Neural progenitor cell (in vitro differentiated cells): ENCODE results near the gene TSC22D2. TPM values are rescaled to one million over a fixed set of nuclear protein-coding genes. Genes with fewer than 3 reads are reported as not detected.
A peak's percentile ranks its signal among the peaks of the same experiment; 100 is the strongest.

Source experiments
- DNase-seq: peaks from one replicate; pipeline ENCODE4 v3.0.0-alpha.2; 2016; ENCODE audit warnings: low spot score
- H2AFZ ChIP-seq: fragments of 200-600 bp; sonication (generic); replicated peaks from 2 replicates; pipeline ENCODE4 v1.6.1; 2016; ENCODE audit warnings: antibody characterized with exemption
- H3F3A ChIP-seq: fragments of 200-600 bp; sonication (generic); 2 replicates; pipeline ENCODE4 v1.6.1; 2016; ENCODE audit warnings: antibody characterized with exemption, low read depth
- H3K27ac ChIP-seq: fragments of 200-600 bp; sonication (generic); 2 replicates; pipeline ENCODE4 v1.5.1; 2016; ENCODE audit warnings: mild to moderate bottlenecking
- H3K27me3 ChIP-seq: fragments of 200-600 bp; sonication (generic); 2 replicates; pipeline ENCODE4 v1.6.1; 2016; ENCODE audit warnings: mild to moderate bottlenecking, moderate library complexity
- H3K36me3 ChIP-seq: fragments of 200-600 bp; sonication (generic); 2 replicates; pipeline ENCODE4 v1.5.1; 2016
- H3K4me1 ChIP-seq: fragments of 200-600 bp; sonication (generic); 2 replicates; pipeline ENCODE4 v1.6.1; 2016; ENCODE audit warnings: mixed run types
- H3K4me2 ChIP-seq: fragments of 200-600 bp; sonication (generic); 2 replicates; pipeline ENCODE4 v1.6.1; 2016
- H3K4me3 ChIP-seq: fragments of 200-600 bp; sonication (generic); 2 replicates; pipeline ENCODE4 v1.5.1; 2016
- H3K79me2 ChIP-seq: fragments of 200-600 bp; sonication (generic); 2 replicates; pipeline ENCODE4 v1.6.1; 2016; ENCODE audit warnings: low read depth
- H3K9ac ChIP-seq: fragments of 200-600 bp; sonication (generic); 2 replicates; pipeline ENCODE4 v1.6.1; 2016
- H3K9me3 ChIP-seq: fragments of 200-600 bp; sonication (generic); 2 replicates; pipeline ENCODE4 v1.5.1; 2016; ENCODE audit warnings: low read depth
- H4K20me1 ChIP-seq: fragments of 200-600 bp; sonication (generic); 2 replicates; pipeline ENCODE4 v1.6.1; 2016; ENCODE audit warnings: low read depth
- H3K27ac Mint-ChIP-seq: 3 replicates; pipeline ENCODE4 v1.8.0; 2021; ENCODE audit warnings: mixed read lengths
- H3K27me3 Mint-ChIP-seq: 2 replicates; pipeline ENCODE4 v1.8.0; 2022; ENCODE audit warnings: low read depth, mild to moderate bottlenecking, inconsistent platforms, moderate library complexity, mixed read lengths; ENCODE audit not compliant: insufficient read depth
- H3K36me3 Mint-ChIP-seq: 3 replicates; pipeline ENCODE4 v1.8.0; 2021; ENCODE audit warnings: mixed read lengths
- H3K4me1 Mint-ChIP-seq: 3 replicates; pipeline ENCODE4 v1.8.0; 2021; ENCODE audit warnings: mixed read lengths
- H3K4me3 Mint-ChIP-seq: 3 replicates; pipeline ENCODE4 v1.8.0; 2021; ENCODE audit warnings: mild to moderate bottlenecking, moderate library complexity, mixed read lengths
- H3K9me3 Mint-ChIP-seq: 3 replicates; pipeline ENCODE4 v1.8.0; 2020; ENCODE audit warnings: mixed read lengths
- EZH2 ChIP-seq: fragments of 200-600 bp; sonication (generic); IDR thresholded peaks from 2 replicates; pipeline ENCODE4 v1.6.1; 2017; ENCODE audit warnings: antibody characterized with exemption, mild to moderate bottlenecking, moderate library complexity
- EZH2phosphoT487 ChIP-seq: fragments of 200-600 bp; sonication (generic); IDR thresholded peaks from 2 replicates; pipeline ENCODE4 v1.6.1; 2017; ENCODE audit warnings: antibody characterized with exemption
- total RNA-seq: library from RNA; depleted of rRNA; stranded (reverse); fragments of >200 nt; gene quantifications from 2 replicates; pipeline ENCODE4 v1.2.3, GENCODE V29; 2015; ENCODE audit warnings: low replicate concordance
- TF ChIP-seq, protein P1 (sequence below): fragments of 200-600 bp; sonication (generic); IDR thresholded peaks from 2 replicates; pipeline ENCODE4 v1.5.1; 2017; ENCODE audit warnings: antibody characterized with exemption, mild to moderate bottlenecking

Gene TSC22D2
- total RNA-seq, 1 donor from 2014 or later: 18.7 TPM

DNA sequence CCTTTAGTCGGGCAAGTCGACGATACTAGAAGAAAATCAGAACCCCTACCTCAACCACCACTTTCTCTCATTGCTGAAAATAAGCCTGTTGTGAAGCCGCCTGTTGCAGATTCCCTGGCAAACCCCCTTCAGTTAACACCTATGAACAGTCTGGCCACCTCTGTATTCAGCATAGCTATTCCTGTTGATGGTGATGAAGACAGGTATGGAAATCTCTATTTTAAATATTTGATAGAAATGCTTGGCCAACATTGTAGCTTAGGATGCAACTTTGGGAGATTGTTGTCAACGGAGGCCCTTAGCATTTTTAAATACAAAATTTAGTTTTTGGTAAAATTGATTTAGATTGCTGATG, 3.0 kb downstream of the TSC22D2 start:
- Histone ChIP-seq H3K79me2 (peaks cover 72% of the 10 kb centered on the region), H4K20me1 (peaks cover 71% of the 10 kb centered on the region), H3F3A (peaks cover 24% of the 10 kb centered on the region), H3K4me2 (peak overlapping the region; percentile 97), H3K36me3 (no peaks in the 10 kb centered on the region), H3K9ac (no peak overlapping the region), H3K27ac (no peak overlapping the region), H3K4me1 (peaks cover 44% of the 10 kb centered on the region), H3K27me3 (no peaks in the 10 kb centered on the region), H2AFZ (no peak overlapping the region), H3K4me3 (peak overlapping the region; percentile 80), H3K9me3 (no peaks in the 10 kb centered on the region)
- Mint-ChIP-seq H3K4me1 (peaks cover 47% of the 10 kb centered on the region), H3K36me3 (peaks cover 11% of the 10 kb centered on the region), H3K4me3 (peak overlapping the region; percentile 84), H3K27ac (no peak overlapping the region), H3K27me3 (no peaks in the 10 kb centered on the region), H3K9me3 (no peaks in the 10 kb centered on the region)
- TF ChIP-seq EZH2phosphoT487 (no peak), EZH2 (no peak)
- TF ChIP-seq, protein P1, sequence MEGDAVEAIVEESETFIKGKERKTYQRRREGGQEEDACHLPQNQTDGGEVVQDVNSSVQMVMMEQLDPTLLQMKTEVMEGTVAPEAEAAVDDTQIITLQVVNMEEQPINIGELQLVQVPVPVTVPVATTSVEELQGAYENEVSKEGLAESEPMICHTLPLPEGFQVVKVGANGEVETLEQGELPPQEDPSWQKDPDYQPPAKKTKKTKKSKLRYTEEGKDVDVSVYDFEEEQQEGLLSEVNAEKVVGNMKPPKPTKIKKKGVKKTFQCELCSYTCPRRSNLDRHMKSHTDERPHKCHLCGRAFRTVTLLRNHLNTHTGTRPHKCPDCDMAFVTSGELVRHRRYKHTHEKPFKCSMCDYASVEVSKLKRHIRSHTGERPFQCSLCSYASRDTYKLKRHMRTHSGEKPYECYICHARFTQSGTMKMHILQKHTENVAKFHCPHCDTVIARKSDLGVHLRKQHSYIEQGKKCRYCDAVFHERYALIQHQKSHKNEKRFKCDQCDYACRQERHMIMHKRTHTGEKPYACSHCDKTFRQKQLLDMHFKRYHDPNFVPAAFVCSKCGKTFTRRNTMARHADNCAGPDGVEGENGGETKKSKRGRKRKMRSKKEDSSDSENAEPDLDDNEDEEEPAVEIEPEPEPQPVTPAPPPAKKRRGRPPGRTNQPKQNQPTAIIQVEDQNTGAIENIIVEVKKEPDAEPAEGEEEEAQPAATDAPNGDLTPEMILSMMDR: no peak
- no peak for DNase-seq

DNA sequence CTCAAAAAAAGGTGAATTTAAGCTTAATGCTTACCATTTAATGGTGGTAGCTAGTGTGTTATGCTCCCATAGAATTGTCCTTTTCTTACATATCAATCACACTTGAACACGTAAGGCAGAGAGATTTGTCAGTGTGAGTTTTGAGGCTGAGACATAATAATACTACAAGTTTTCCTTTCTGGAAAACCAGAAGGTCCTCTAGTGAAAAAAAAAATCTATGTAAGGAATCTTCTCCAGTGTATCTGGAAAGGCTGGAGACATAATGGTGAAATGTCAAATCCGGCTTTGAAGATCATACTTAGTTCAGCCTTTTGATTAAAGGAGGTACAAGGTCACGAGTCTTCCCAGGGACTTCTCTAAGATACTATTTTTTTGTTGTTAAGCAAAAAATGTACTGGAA, 3.4 kb downstream of the TSC22D2 start:
- Histone ChIP-seq H2AFZ (no peak overlapping the region), H3K27ac (no peak overlapping the region), H3F3A (peaks cover 24% of the 10 kb centered on the region), H3K36me3 (no peaks in the 10 kb centered on the region), H3K4me2 (peak overlapping the region; percentile 97), H3K79me2 (peaks cover 76% of the 10 kb centered on the region), H3K4me1 (peaks cover 44% of the 10 kb centered on the region), H3K9ac (no peak overlapping the region), H3K27me3 (no peaks in the 10 kb centered on the region), H3K9me3 (no peaks in the 10 kb centered on the region), H4K20me1 (peaks cover 76% of the 10 kb centered on the region), H3K4me3 (peak overlapping the region; percentile 80)
- no peaks in the 10 kb centered on the region for H3K27me3 Mint-ChIP-seq
- peaks cover 11% of the 10 kb centered on the region for H3K36me3 Mint-ChIP-seq
- no peak for DNase-seq
- peak overlapping the region; percentile 84 for H3K4me3 Mint-ChIP-seq
- H3K9me3 Mint-ChIP-seq: no peaks in the 10 kb centered on the region
- H3K27ac Mint-ChIP-seq: no peak overlapping the region
- H3K4me1 Mint-ChIP-seq: peaks cover 47% of the 10 kb centered on the region
- TF ChIP-seq, protein P1: no peak
- no peak for TF ChIP-seq EZH2
- no peak for TF ChIP-seq EZH2phosphoT487

DNA sequence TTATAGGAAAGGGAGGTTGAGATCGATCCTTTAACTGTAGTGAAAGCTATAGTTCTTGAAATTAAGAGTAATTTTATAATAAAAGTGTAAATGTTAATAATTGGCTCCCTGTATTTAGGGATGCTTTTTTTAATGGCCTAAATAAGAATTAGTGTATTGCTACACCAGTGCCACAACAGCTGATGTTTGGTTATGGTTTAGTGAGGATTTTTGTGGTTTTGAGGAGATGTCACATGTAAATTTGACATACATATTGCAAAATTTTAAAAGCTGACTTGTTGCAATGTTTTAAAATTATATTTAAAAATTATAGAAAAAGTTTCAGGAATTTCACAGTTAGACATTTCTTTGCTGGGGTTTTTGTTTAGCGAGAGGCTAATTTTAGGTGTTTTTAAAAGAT, 3.9 kb downstream of the TSC22D2 start:
- H2AFZ ChIP-seq: no peak overlapping the region
- Mint-ChIP-seq H3K36me3 (peaks cover 13% of the 10 kb centered on the region), H3K27ac (no peak overlapping the region), H3K4me3 (peak overlapping the region; percentile 84), H3K9me3 (no peaks in the 10 kb centered on the region), H3K27me3 (no peaks in the 10 kb centered on the region), H3K4me1 (peaks cover 43% of the 10 kb centered on the region)
- no peaks in the 10 kb centered on the region for H3K36me3 ChIP-seq
- H3K79me2 ChIP-seq: peaks cover 81% of the 10 kb centered on the region
- H3K4me1 ChIP-seq: peaks cover 44% of the 10 kb centered on the region
- DNase-seq: no peak
- H3K4me2 ChIP-seq: peak overlapping the region; percentile 97
- no peaks in the 10 kb centered on the region for H3K9me3 ChIP-seq
- no peak for TF ChIP-seq EZH2
- TF ChIP-seq, protein P1: no peak
- TF ChIP-seq EZH2phosphoT487: no peak
- H3K9ac ChIP-seq: peak overlapping the region; percentile 40
- peaks cover 80% of the 10 kb centered on the region for H4K20me1 ChIP-seq
- H3K4me3 ChIP-seq: peak overlapping the region; percentile 80
- H3K27ac ChIP-seq: no peak overlapping the region
- H3K27me3 ChIP-seq: no peaks in the 10 kb centered on the region
- peaks cover 24% of the 10 kb centered on the region for H3F3A ChIP-seq
